Measurements from ENCODE around the gene DEPP1. TPM values are rescaled to one million over a fixed set of nuclear protein-coding genes. Genes with fewer than 3 reads are reported as not detected.

DEPP1 gene
- total and polyA plus RNA-seq, 2 donors (not counting 3 experiments of a cell fraction or from before 2014, with no cell fraction given): 364 to 951 TPM

- FAIRE-seq: no peak
- DNase-seq (ENCODE audit: low read depth, low spot score): no peak
- no peak for TF ChIP-seq MYC (IDR thresholded peaks at IDR 0.05; ENCODE audit: low read depth, low read length)
- TF ChIP-seq CTCF (IDR thresholded peaks at IDR 0.05; ENCODE audit: extremely low read depth in 1 of 2, insufficient read depth in 1 of 2, low read depth in 1 of 2, low read length in 2 of 2): no peak
- no peak for TF ChIP-seq GATA2 (IDR thresholded peaks at IDR 0.05; ENCODE audit: insufficient read depth, insufficient read length, low read depth, low read length)
- no peak for TF ChIP-seq EZH2 (IDR thresholded peaks at IDR 0.05; ENCODE audit: borderline replicate concordance, low read depth, low read length, severe bottlenecking)
- no peak for TF ChIP-seq POLR2A (IDR thresholded peaks at IDR 0.05; ENCODE audit: low read depth, low read length)
- no peak for TF ChIP-seq FOS (IDR thresholded peaks at IDR 0.05; ENCODE audit: borderline replicate concordance, insufficient read depth, low read length)
- no peak for TF ChIP-seq MAX (IDR thresholded peaks at IDR 0.05; ENCODE audit: insufficient read depth, insufficient read length)
- TF ChIP-seq JUN (IDR thresholded peaks at IDR 0.05; ENCODE audit: borderline replicate concordance, insufficient read depth, insufficient read length, low read depth): no peak
- TF ChIP-seq POLR2AphosphoS5 (IDR thresholded peaks at IDR 0.05; ENCODE audit: insufficient read depth, low read depth, low read length): no peak
- no TSS peak for BruUV-seq (replicated peaks)
- no peak overlapping the region for H3K9ac ChIP-seq (replicated peaks; ENCODE audit: extremely low read depth, insufficient read depth, low read length)
- no peak overlapping the region for H3K27ac ChIP-seq (ENCODE audit: insufficient read depth, low read depth, low read length)
- intact Hi-C loops (cut with micrococcal nuclease): no loop called here
- no peaks in the 10 kb centered on the region for H3K27me3 ChIP-seq (ENCODE audit: control insufficient read depth in 2 of 2, insufficient read depth in 2 of 2, low read length in 2 of 2)
- no peaks in the 10 kb centered on the region for H4K20me1 ChIP-seq (replicated peaks; ENCODE audit: control insufficient read depth, extremely low read depth, insufficient read depth, low read length)
- H2AFZ ChIP-seq (ENCODE audit: low read depth, low read length): no peak overlapping the region
- dilution Hi-C loops (cut with MboI; ENCODE audit: extremely low pct_ligation_motif_present, low sequenced_read_pairs): no loop called here
- ChIA-PET CTCF (no interaction called here), POLR2A (no interaction called here)
- no peaks in the 10 kb centered on the region for H3K79me2 ChIP-seq (ENCODE audit: control insufficient read depth, insufficient read depth, low read length)
- no peak overlapping the region for H3K4me3 ChIP-seq (replicated peaks in 1 of 3; ENCODE audit: insufficient read depth in 1 of 3, low read depth in 1 of 3, low read length in 3 of 3)
- H3K4me1 ChIP-seq (ENCODE audit: control insufficient read depth, extremely low read depth, insufficient read depth, low read length): peaks cover 28% of the 10 kb centered on the region
- no peaks in the 10 kb centered on the region for H3K9me3 ChIP-seq (replicated peaks; ENCODE audit: control insufficient read depth, insufficient read depth, low read length)
- H3K4me2 ChIP-seq (ENCODE audit: insufficient read depth, low read length): no peak overlapping the region
- no peaks in the 10 kb centered on the region for H3K36me3 ChIP-seq (ENCODE audit: control insufficient read depth in 2 of 2, extremely low read depth in 1 of 2, insufficient read depth in 2 of 2, low read length in 2 of 2)
- H3K9me1 ChIP-seq (replicated peaks; ENCODE audit: control insufficient read depth, extremely low read depth, insufficient read depth, low read length): no peaks in the 10 kb centered on the region
Observed at GRCh38 chr10:44986179-44986578, 7.6 kb upstream of the DEPP1 start.
